Activated CD4-positive, alpha-beta memory T cell treated with anti-CD3 and anti-CD28 coated beads for 36 hours (primary cell): ENCODE measurements around the gene ATMIN. TPM values are rescaled to one million over a fixed set of nuclear protein-coding genes. Genes with fewer than 3 reads are reported as not detected.

Source experiments
- CTCF ChIA-PET: fragments of 350-600 bp; sonication (Branson Sonifier 250); formaldehyde crosslinking; loops from one replicate; lab custom pipeline; 2021; ENCODE audit warnings: antibody characterized with exemption, inconsistent platforms; lab: Charles Lee
- POLR2A ChIA-PET: fragments of 350-600 bp; sonication (Branson Sonifier 250); formaldehyde crosslinking; loops from one replicate; lab custom pipeline; 2021; ENCODE audit warnings: antibody characterized with exemption; lab: Charles Lee
- DNase-seq: peaks from one replicate; pipeline ENCODE4 v3.0.0-alpha.2; 2020
- H3K27ac Mint-ChIP-seq: one replicate; pipeline ENCODE4 v1.8.0; 2021; ENCODE audit warnings: mixed read lengths
- H3K27me3 Mint-ChIP-seq: one replicate; pipeline ENCODE4 v1.8.0; 2021; ENCODE audit warnings: mixed read lengths
- H3K36me3 Mint-ChIP-seq: one replicate; pipeline ENCODE4 v1.8.0; 2021; ENCODE audit warnings: mixed read lengths
- H3K4me1 Mint-ChIP-seq: one replicate; pipeline ENCODE4 v1.8.0; 2021; ENCODE audit warnings: low read depth, mixed read lengths
- H3K4me3 Mint-ChIP-seq: one replicate; pipeline ENCODE4 v1.8.0; 2021; ENCODE audit warnings: mild to moderate bottlenecking, mixed read lengths
- H3K9me3 Mint-ChIP-seq: one replicate; pipeline ENCODE4 v1.8.0; 2021; ENCODE audit warnings: mixed read lengths
- intact Hi-C: fragments of 100-400 bp; cut with micrococcal nuclease; formaldehyde crosslinking; loops from one replicate; pipeline ENCODE4 v1.15.1; 2023
- total RNA-seq, 2 experiments: library from RNA; stranded (reverse); gene quantifications; one replicate each; pipeline ENCODE4 v1.2.3, GENCODE V29; 2021

ATMIN gene
- total RNA-seq, 2 experiments from 2014 or later = 19.3 to 21.3 TPM

- H3K4me1 Mint-ChIP-seq = peaks cover 21% of the 10 kb centered on the region
- intact Hi-C loops = no loop called here
- DNase-seq = no peak
- peaks cover 34% of the 10 kb centered on the region for H3K36me3 Mint-ChIP-seq
- H3K27me3 Mint-ChIP-seq = no peaks in the 10 kb centered on the region
- ChIA-PET POLR2A (no interaction called here), CTCF (interaction anchor here (0.9 kb wide), 1 partner anchor 36 kb away, joined by 3 read pairs; no protein-coding TSS in a partner anchor)
- no peak overlapping the region for H3K27ac Mint-ChIP-seq
- H3K9me3 Mint-ChIP-seq = no peaks in the 10 kb centered on the region
- no peak overlapping the region for H3K4me3 Mint-ChIP-seq
These were observed 4.5 kb downstream of the ATMIN start for GRCh38 chr16:81040131-81040530.

GRCh38 chr16:81040842-81041241 lies 5.2 kb downstream of the ATMIN start:
- Mint-ChIP-seq H3K4me1 (peaks cover 21% of the 10 kb centered on the region), H3K9me3 (no peaks in the 10 kb centered on the region), H3K27me3 (no peaks in the 10 kb centered on the region), H3K4me3 (no peak overlapping the region), H3K27ac (no peak overlapping the region), H3K36me3 (peaks cover 39% of the 10 kb centered on the region)
- intact Hi-C loops = no loop called here
- no peak for DNase-seq
- POLR2A ChIA-PET = no interaction called here
- CTCF ChIA-PET = interaction anchor here (0.9 kb wide), 1 partner anchor 36 kb away, joined by 3 read pairs; no protein-coding TSS in a partner anchor

GRCh38 chr16:81041696-81042095 lies 6.1 kb downstream of the ATMIN start:
- Mint-ChIP-seq H3K9me3 (no peaks in the 10 kb centered on the region), H3K36me3 (peaks cover 39% of the 10 kb centered on the region), H3K27me3 (no peaks in the 10 kb centered on the region), H3K27ac (no peak overlapping the region), H3K4me3 (no peak overlapping the region), H3K4me1 (peaks cover 19% of the 10 kb centered on the region)
- POLR2A ChIA-PET = no interaction called here
- no peak for DNase-seq
- intact Hi-C loops = no loop called here
- CTCF ChIA-PET = no interaction called here

GRCh38 chr16:81042821-81043220 lies 7.2 kb downstream of the ATMIN start:
- H3K36me3 Mint-ChIP-seq = peaks cover 36% of the 10 kb centered on the region
- CTCF ChIA-PET = no interaction called here

GRCh38 chr16:81053761-81054160 lies 18.1 kb downstream of the ATMIN start:
- ChIA-PET CTCF (interaction anchor here (2.0 kb wide), 1 partner anchor 18 kb away, joined by 6 read pairs; the partner anchor contains the start of gene ATMIN), POLR2A (no interaction called here)
- DNase-seq = no peak
- Mint-ChIP-seq H3K4me3 (no peak overlapping the region), H3K27me3 (peaks cover 2% of the 10 kb centered on the region), H3K27ac (no peak overlapping the region), H3K4me1 (no peaks in the 10 kb centered on the region), H3K36me3 (peaks cover 10% of the 10 kb centered on the region), H3K9me3 (peaks cover 19% of the 10 kb centered on the region)
- intact Hi-C loops = no loop called here

More at GRCh38 chr16:81042821-81043220, 7.2 kb downstream of the ATMIN start:
- no peak for DNase-seq
- Mint-ChIP-seq H3K9me3 (no peaks in the 10 kb centered on the region), H3K4me1 (peaks cover 11% of the 10 kb centered on the region), H3K27me3 (no peaks in the 10 kb centered on the region), H3K27ac (no peak overlapping the region), H3K4me3 (no peak overlapping the region)
- POLR2A ChIA-PET = interaction anchor here (0.6 kb wide), 1 partner anchor 737 kb away, joined by 3 read pairs; no protein-coding TSS in a partner anchor
- intact Hi-C loops = no loop called here

GRCh38 chr16:81060576-81061306 lies 25.1 kb downstream of the ATMIN start:
- no peaks in the 10 kb centered on the region for H3K9me3 Mint-ChIP-seq
- no peaks in the 10 kb centered on the region for H3K36me3 Mint-ChIP-seq
- ChIA-PET POLR2A (no interaction called here), CTCF (no interaction called here)
- no peak overlapping the region for H3K27ac Mint-ChIP-seq
- no peaks in the 10 kb centered on the region for H3K27me3 Mint-ChIP-seq
- no peak for DNase-seq
- no peak overlapping the region for H3K4me3 Mint-ChIP-seq
- intact Hi-C loops = no loop called here
- H3K4me1 Mint-ChIP-seq = no peaks in the 10 kb centered on the region

GRCh38 chr16:81061307-81061640 lies 25.6 kb downstream of the ATMIN start:
- no peaks in the 10 kb centered on the region for H3K9me3 Mint-ChIP-seq
- H3K27me3 Mint-ChIP-seq = no peaks in the 10 kb centered on the region
- no peak overlapping the region for H3K4me3 Mint-ChIP-seq
- no peaks in the 10 kb centered on the region for H3K4me1 Mint-ChIP-seq
- ChIA-PET CTCF (no interaction called here), POLR2A (no interaction called here)
- DNase-seq = no peak
- no peak overlapping the region for H3K27ac Mint-ChIP-seq
- intact Hi-C loops = no loop called here
- no peaks in the 10 kb centered on the region for H3K36me3 Mint-ChIP-seq

GRCh38 chr16:81061871-81062608 lies 26.4 kb downstream of the ATMIN start:
- H3K4me1 Mint-ChIP-seq = no peaks in the 10 kb centered on the region
- ChIA-PET POLR2A (no interaction called here), CTCF (no interaction called here)
- H3K9me3 Mint-ChIP-seq = no peaks in the 10 kb centered on the region
- intact Hi-C loops = no loop called here
- DNase-seq = no peak
- H3K27me3 Mint-ChIP-seq = no peaks in the 10 kb centered on the region
- no peak overlapping the region for H3K27ac Mint-ChIP-seq
- no peak overlapping the region for H3K4me3 Mint-ChIP-seq
- no peaks in the 10 kb centered on the region for H3K36me3 Mint-ChIP-seq

GRCh38 chr16:81066681-81067080 lies 31.0 kb downstream of the ATMIN start:
- ChIA-PET POLR2A (no interaction called here), CTCF (interaction anchor here (1.6 kb wide), 1 partner anchor 31 kb away, joined by 4 read pairs; the partner anchor contains the start of gene ATMIN)
- Mint-ChIP-seq H3K36me3 (no peaks in the 10 kb centered on the region), H3K4me1 (no peaks in the 10 kb centered on the region), H3K27ac (no peak overlapping the region), H3K9me3 (no peaks in the 10 kb centered on the region), H3K27me3 (no peaks in the 10 kb centered on the region), H3K4me3 (no peak overlapping the region)
- DNase-seq = no peak
- intact Hi-C loops = no loop called here

GRCh38 chr16:81067166-81067565 lies 31.5 kb downstream of the ATMIN start:
- DNase-seq = no peak
- ChIA-PET POLR2A (no interaction called here), CTCF (interaction anchor here (1.6 kb wide), 1 partner anchor 31 kb away, joined by 4 read pairs; the partner anchor contains the start of gene ATMIN)
- H3K9me3 Mint-ChIP-seq = no peaks in the 10 kb centered on the region
- intact Hi-C loops = no loop called here
- H3K27ac Mint-ChIP-seq = no peak overlapping the region
- H3K36me3 Mint-ChIP-seq = no peaks in the 10 kb centered on the region
- H3K4me3 Mint-ChIP-seq = no peak overlapping the region
- no peaks in the 10 kb centered on the region for H3K27me3 Mint-ChIP-seq
- H3K4me1 Mint-ChIP-seq = no peaks in the 10 kb centered on the region

GRCh38 chr16:81069063-81069462 lies 33.4 kb downstream of the ATMIN start:
- ChIA-PET POLR2A (no interaction called here), CTCF (no interaction called here)
- Mint-ChIP-seq H3K9me3 (no peaks in the 10 kb centered on the region), H3K4me3 (no peak overlapping the region), H3K27me3 (no peaks in the 10 kb centered on the region), H3K36me3 (no peaks in the 10 kb centered on the region), H3K4me1 (no peaks in the 10 kb centered on the region), H3K27ac (no peak overlapping the region)
- intact Hi-C loops = no loop called here
- DNase-seq = no peak

- ChIA-PET POLR2A (no interaction called here), CTCF (interaction anchor here (1.8 kb wide), 1 partner anchor 35 kb away, joined by 7 read pairs; the partner anchor contains the start of gene ATMIN)
- Mint-ChIP-seq H3K4me1 (no peaks in the 10 kb centered on the region), H3K27ac (no peak overlapping the region), H3K9me3 (no peaks in the 10 kb centered on the region), H3K27me3 (no peaks in the 10 kb centered on the region), H3K4me3 (no peak overlapping the region), H3K36me3 (no peaks in the 10 kb centered on the region)
- intact Hi-C loops = no loop called here
- no peak for DNase-seq
These were observed 35.3 kb downstream of the ATMIN start for GRCh38 chr16:81070979-81071378.
